ENCODE results near the gene INSIG1.

INSIG1 gene

DNA sequence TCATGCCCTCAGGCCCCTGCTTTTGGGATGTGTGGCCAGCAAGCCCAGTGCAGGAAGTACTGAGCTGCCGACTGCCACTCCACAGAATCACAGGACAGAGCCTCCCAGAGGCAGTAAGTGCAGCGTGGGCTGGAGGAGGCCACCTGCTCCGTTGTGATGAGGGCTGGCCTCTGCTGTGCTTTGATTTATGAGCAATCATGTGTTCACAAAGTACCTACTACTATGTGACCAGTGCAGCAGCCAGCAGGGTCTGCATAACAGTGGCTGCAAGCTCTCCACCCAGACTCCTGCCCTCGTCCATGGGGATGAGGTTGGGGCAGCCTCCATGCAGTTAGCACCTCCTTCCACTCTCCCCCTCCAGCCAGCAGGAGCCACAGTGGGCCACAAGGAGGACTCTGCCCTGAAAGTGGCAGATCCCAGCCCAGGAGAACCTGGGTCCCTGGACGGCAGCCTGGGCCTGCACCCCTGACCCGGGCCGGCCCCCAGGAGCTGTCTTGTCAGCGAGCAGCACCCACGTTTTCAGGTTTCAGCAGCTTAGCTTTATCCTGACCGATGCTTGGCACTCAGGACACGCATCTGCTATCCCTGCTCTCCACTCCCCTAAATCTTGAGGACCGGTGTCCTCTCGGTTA is 37.7 kb upstream of the INSIG1 start:
- Histone ChIP-seq H3K36me3 (replicated peaks in 1 of 2; ENCODE audit: control insufficient read depth in 2 of 2, insufficient read depth in 2 of 2, low read length in 2 of 2) (peaks cover 0 to 1% of the 10 kb centered on the region in 2 donors), H3K4me1 (ENCODE audit: control insufficient read depth in 2 of 2, insufficient read depth in 1 of 2, low read depth in 1 of 2, low read length in 2 of 2) (no peaks in the 10 kb centered on the region), H2BK5ac (ENCODE audit: low read length) (peak overlapping the region; percentile 55), H2AFZ (ENCODE audit: low read length) (no peak overlapping the region), H4K8ac (ENCODE audit: low read depth, low read length) (no peak overlapping the region), H3K79me1 (ENCODE audit: low read depth, low read length) (no peaks in the 10 kb centered on the region), H3K18ac (ENCODE audit: low read length) (peak overlapping the region; percentile 46), H3K27ac (replicated peaks; ENCODE audit: low read length) (no peak overlapping the region), H3K9me3 (replicated peaks in 1 of 2; ENCODE audit: control insufficient read depth in 2 of 2, insufficient read depth in 1 of 2, low read depth in 1 of 2, low read length in 2 of 2) (no peaks in the 10 kb centered on the region), H3K27me3 (ENCODE audit: control insufficient read depth in 3 of 3, insufficient read depth in 3 of 3, low read depth in 1 of 3, low read length in 3 of 3) (peaks cover 0 to 30% (median 0%) of the 10 kb centered on the region in 3 experiments), H3K23ac (ENCODE audit: low read depth, low read length, poor library complexity) (peak overlapping the region; percentile 69), H3K4me3 (ENCODE audit: low read length in 2 of 2) (no peak overlapping the region), H2BK12ac (ENCODE audit: low read length) (no peak overlapping the region), H2BK15ac (ENCODE audit: low read length) (peak overlapping the region; percentile 64), H3K9ac (ENCODE audit: low read depth, low read length, poor library complexity) (no peak overlapping the region), H3K14ac (ENCODE audit: low read length) (peak overlapping the region; percentile 56), H2AK5ac (ENCODE audit: low read depth, low read length) (peak overlapping the region; percentile 54), H2BK120ac (ENCODE audit: low read depth, low read length) (no peak overlapping the region), H3K4ac (ENCODE audit: low read length) (no peak overlapping the region), H4K91ac (ENCODE audit: low read depth, low read length, poor library complexity) (no peak overlapping the region), H3K4me2 (ENCODE audit: insufficient read depth, low read length, poor library complexity, severe bottlenecking) (no peak overlapping the region)
- DNase-seq (ENCODE audit: low spot score) = no peak
- WGBS, 2 donors (ENCODE audit: extremely low coverage in 2 of 2, insufficient read length in 2 of 2, insufficient replicate concordance in 1 of 2) = no CpG with 5 or more reads among the region's 13 CpGs

DNA sequence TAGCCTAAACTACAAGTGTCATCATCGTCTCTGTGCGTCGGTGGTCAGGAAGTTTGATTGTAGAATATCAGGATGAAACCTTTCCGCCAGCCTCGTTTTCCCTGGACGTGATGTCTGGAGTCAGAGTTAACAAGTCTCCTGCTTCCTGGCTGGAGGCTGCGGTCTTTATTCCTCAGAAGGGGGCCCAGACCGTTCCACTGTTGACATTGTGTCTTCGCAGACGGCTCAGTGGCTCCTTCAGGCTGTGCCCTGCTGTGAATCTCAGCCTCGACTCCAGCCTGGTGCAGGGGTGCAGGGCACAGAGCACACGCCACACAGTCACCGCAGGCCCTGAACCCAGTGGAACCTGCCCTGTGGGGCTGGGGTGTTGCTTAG is 37.2 kb upstream of the INSIG1 start:
- Histone ChIP-seq H3K14ac (ENCODE audit: low read length) (no peak overlapping the region), H3K79me1 (ENCODE audit: low read depth, low read length) (no peaks in the 10 kb centered on the region), H3K4ac (ENCODE audit: low read length) (no peak overlapping the region), H2BK15ac (ENCODE audit: low read length) (peak overlapping the region; percentile 38), H3K4me3 (ENCODE audit: low read length in 2 of 2) (no peak overlapping the region), H2BK120ac (ENCODE audit: low read depth, low read length) (no peak overlapping the region), H4K91ac (ENCODE audit: low read depth, low read length, poor library complexity) (no peak overlapping the region), H3K4me2 (ENCODE audit: insufficient read depth, low read length, poor library complexity, severe bottlenecking) (no peak overlapping the region), H3K27ac (replicated peaks; ENCODE audit: low read length) (no peak overlapping the region), H2AK5ac (ENCODE audit: low read depth, low read length) (peak overlapping the region; percentile 54), H3K9ac (ENCODE audit: low read depth, low read length, poor library complexity) (no peak overlapping the region), H3K27me3 (ENCODE audit: control insufficient read depth in 3 of 3, insufficient read depth in 3 of 3, low read depth in 1 of 3, low read length in 3 of 3) (peaks cover 0 to 30% (median 0%) of the 10 kb centered on the region in 3 experiments), H3K4me1 (ENCODE audit: control insufficient read depth in 2 of 2, insufficient read depth in 1 of 2, low read depth in 1 of 2, low read length in 2 of 2) (no peaks in the 10 kb centered on the region), H3K18ac (ENCODE audit: low read length) (peak overlapping the region; percentile 52), H3K9me3 (replicated peaks in 1 of 2; ENCODE audit: control insufficient read depth in 2 of 2, insufficient read depth in 1 of 2, low read depth in 1 of 2, low read length in 2 of 2) (no peaks in the 10 kb centered on the region), H2BK12ac (ENCODE audit: low read length) (no peak overlapping the region), H2BK5ac (ENCODE audit: low read length) (peak overlapping the region; percentile 55), H2AFZ (ENCODE audit: low read length) (no peak overlapping the region), H3K36me3 (replicated peaks in 1 of 2; ENCODE audit: control insufficient read depth in 2 of 2, insufficient read depth in 2 of 2, low read length in 2 of 2) (peaks cover 0 to 1% of the 10 kb centered on the region in 2 donors), H3K23ac (ENCODE audit: low read depth, low read length, poor library complexity) (peak overlapping the region; percentile 69), H4K8ac (ENCODE audit: low read depth, low read length) (no peak overlapping the region)
- no peak for DNase-seq (ENCODE audit: low spot score)
- no CpG with 5 or more reads among the region's 13 CpGs for WGBS, 2 donors (ENCODE audit: extremely low coverage in 2 of 2, insufficient read length in 2 of 2, insufficient replicate concordance in 1 of 2)

DNA sequence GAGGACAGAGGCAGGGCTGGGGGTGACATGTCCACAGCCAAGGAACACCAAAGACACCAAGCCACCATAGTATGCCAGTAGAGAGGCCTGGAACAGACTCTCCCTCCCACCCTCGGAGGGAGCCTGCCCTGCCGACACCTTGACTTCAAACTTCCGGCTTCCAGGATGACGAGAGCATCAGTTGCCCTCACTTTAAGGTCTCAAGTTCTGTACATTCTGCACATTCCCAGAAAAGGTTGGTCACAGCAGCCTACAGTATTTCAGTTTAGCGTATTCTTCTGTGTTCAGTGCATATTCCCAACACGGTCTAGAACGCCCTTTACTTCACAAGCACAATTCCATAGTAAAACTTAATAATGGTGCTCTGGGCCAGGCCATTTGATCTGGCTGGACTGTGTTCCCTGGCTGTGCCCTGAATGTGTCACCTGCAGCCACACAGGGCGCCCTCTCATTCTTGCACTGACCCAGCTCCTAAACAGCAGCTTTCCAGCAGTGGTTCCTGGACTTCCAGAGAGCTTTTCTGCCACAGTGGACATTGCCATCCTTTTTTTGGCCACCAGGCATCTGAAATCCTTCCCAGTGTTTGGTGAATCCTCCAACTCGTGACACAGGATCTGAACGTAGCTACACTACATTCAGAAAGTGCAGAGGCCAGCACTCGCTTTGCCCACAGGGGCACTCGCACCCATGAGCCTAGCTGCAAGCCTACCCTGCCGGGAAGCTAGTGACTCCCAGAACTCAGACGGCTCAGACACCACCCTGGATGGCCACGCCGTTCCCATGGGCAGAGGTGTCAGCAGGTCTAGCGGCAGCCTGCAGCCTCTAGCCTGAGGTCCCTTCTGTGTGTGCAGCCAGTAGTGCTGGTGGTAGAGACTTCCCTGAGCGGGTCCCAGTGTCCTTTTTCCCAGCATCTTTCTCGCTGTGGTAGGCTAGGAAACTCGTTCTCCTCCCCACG is 36.4 kb upstream of the INSIG1 start:
- Histone ChIP-seq H3K4me1 (ENCODE audit: control insufficient read depth in 2 of 2, insufficient read depth in 1 of 2, low read depth in 1 of 2, low read length in 2 of 2) (no peaks in the 10 kb centered on the region), H3K4ac (ENCODE audit: low read length) (no peak overlapping the region), H3K27me3 (ENCODE audit: control insufficient read depth in 3 of 3, insufficient read depth in 3 of 3, low read depth in 1 of 3, low read length in 3 of 3) (peaks cover 0 to 28% (median 0%) of the 10 kb centered on the region in 3 experiments), H2AK5ac (ENCODE audit: low read depth, low read length) (peak overlapping the region; percentile 78), H3K4me3 (ENCODE audit: low read length in 2 of 2) (no peak overlapping the region), H3K9ac (ENCODE audit: low read depth, low read length, poor library complexity) (no peak overlapping the region), H4K8ac (ENCODE audit: low read depth, low read length) (no peak overlapping the region), H3K18ac (ENCODE audit: low read length) (peak overlapping the region; percentile 66), H4K91ac (ENCODE audit: low read depth, low read length, poor library complexity) (no peak overlapping the region), H2BK12ac (ENCODE audit: low read length) (no peak overlapping the region), H3K36me3 (replicated peaks in 1 of 2; ENCODE audit: control insufficient read depth in 2 of 2, insufficient read depth in 2 of 2, low read length in 2 of 2) (peaks cover 0 to 1% of the 10 kb centered on the region in 2 donors), H2AFZ (ENCODE audit: low read length) (no peak overlapping the region), H2BK15ac (ENCODE audit: low read length) (peak overlapping the region; percentile 38), H3K27ac (replicated peaks; ENCODE audit: low read length) (no peak overlapping the region), H3K23ac (ENCODE audit: low read depth, low read length, poor library complexity) (no peak overlapping the region), H3K9me3 (replicated peaks in 1 of 2; ENCODE audit: control insufficient read depth in 2 of 2, insufficient read depth in 1 of 2, low read depth in 1 of 2, low read length in 2 of 2) (no peaks in the 10 kb centered on the region), H2BK120ac (ENCODE audit: low read depth, low read length) (no peak overlapping the region), H3K79me1 (ENCODE audit: low read depth, low read length) (no peaks in the 10 kb centered on the region), H2BK5ac (ENCODE audit: low read length) (no peak overlapping the region), H3K14ac (ENCODE audit: low read length) (peak overlapping the region; percentile 39), H3K4me2 (ENCODE audit: insufficient read depth, low read length, poor library complexity, severe bottlenecking) (no peak overlapping the region)
- no peak for DNase-seq (ENCODE audit: low spot score)
- no CpG with 5 or more reads among the region's 21 CpGs for WGBS, 2 donors (ENCODE audit: extremely low coverage in 2 of 2, insufficient read length in 2 of 2, insufficient replicate concordance in 1 of 2)

DNA sequence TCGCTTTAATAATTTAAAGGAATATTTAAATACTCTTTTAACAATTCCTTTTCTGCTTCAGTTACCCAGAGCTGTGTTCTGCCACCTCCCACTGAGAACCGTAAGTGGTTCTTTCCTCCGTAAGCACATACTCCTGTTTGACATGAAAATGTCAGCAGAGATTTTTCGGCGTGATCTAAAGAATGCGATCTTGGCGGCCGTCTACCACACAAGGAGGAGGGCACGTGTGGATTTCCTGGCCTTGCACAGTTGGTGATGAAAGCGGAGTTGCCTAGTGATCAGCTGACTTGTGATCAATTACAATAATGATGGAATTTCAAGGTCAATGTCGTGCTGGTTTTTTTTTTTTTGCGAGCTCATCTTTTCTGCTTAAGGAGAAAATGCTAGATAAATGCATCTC is 35.6 kb upstream of the INSIG1 start:
- no CpG with 5 or more reads among the region's 12 CpGs for WGBS, 2 donors (ENCODE audit: extremely low coverage in 2 of 2, insufficient read length in 2 of 2, insufficient replicate concordance in 1 of 2)
- Histone ChIP-seq H3K14ac (ENCODE audit: low read length) (no peak overlapping the region), H3K4me3 (ENCODE audit: low read length in 2 of 2) (no peak overlapping the region), H3K27me3 (ENCODE audit: control insufficient read depth in 3 of 3, insufficient read depth in 3 of 3, low read depth in 1 of 3, low read length in 3 of 3) (peaks cover 0 to 22% (median 0%) of the 10 kb centered on the region in 3 experiments), H3K4me1 (ENCODE audit: control insufficient read depth in 2 of 2, insufficient read depth in 1 of 2, low read depth in 1 of 2, low read length in 2 of 2) (no peaks in the 10 kb centered on the region), H3K79me1 (ENCODE audit: low read depth, low read length) (no peaks in the 10 kb centered on the region), H3K23ac (ENCODE audit: low read depth, low read length, poor library complexity) (no peak overlapping the region), H3K4ac (ENCODE audit: low read length) (no peak overlapping the region), H3K4me2 (ENCODE audit: insufficient read depth, low read length, poor library complexity, severe bottlenecking) (no peak overlapping the region), H3K18ac (ENCODE audit: low read length) (no peak overlapping the region), H2BK120ac (ENCODE audit: low read depth, low read length) (no peak overlapping the region), H2BK5ac (ENCODE audit: low read length) (no peak overlapping the region), H3K9me3 (replicated peaks in 1 of 2; ENCODE audit: control insufficient read depth in 2 of 2, insufficient read depth in 1 of 2, low read depth in 1 of 2, low read length in 2 of 2) (no peaks in the 10 kb centered on the region), H4K8ac (ENCODE audit: low read depth, low read length) (no peak overlapping the region), H3K9ac (ENCODE audit: low read depth, low read length, poor library complexity) (no peak overlapping the region), H2BK15ac (ENCODE audit: low read length) (no peak overlapping the region), H2AK5ac (ENCODE audit: low read depth, low read length) (no peak overlapping the region), H3K27ac (replicated peaks; ENCODE audit: low read length) (no peak overlapping the region), H3K36me3 (replicated peaks in 1 of 2; ENCODE audit: control insufficient read depth in 2 of 2, insufficient read depth in 2 of 2, low read length in 2 of 2) (peaks cover 0 to 1% of the 10 kb centered on the region in 2 donors), H2AFZ (ENCODE audit: low read length) (no peak overlapping the region), H2BK12ac (ENCODE audit: low read length) (no peak overlapping the region), H4K91ac (ENCODE audit: low read depth, low read length, poor library complexity) (no peak overlapping the region)
- no peak for DNase-seq (ENCODE audit: low spot score)

Measured in neuronal stem cell (in vitro differentiated cells).